ENCODE measurements around the gene BTBD19.
A peak's percentile ranks its signal among the peaks of the same experiment; 100 is the strongest.
"Not testable (repeated sequence)": the region's sequence is repeated elsewhere in the genome, so short reads cannot be mapped to it uniquely, and the experiment has no call there.

Gene BTBD19

DNA sequence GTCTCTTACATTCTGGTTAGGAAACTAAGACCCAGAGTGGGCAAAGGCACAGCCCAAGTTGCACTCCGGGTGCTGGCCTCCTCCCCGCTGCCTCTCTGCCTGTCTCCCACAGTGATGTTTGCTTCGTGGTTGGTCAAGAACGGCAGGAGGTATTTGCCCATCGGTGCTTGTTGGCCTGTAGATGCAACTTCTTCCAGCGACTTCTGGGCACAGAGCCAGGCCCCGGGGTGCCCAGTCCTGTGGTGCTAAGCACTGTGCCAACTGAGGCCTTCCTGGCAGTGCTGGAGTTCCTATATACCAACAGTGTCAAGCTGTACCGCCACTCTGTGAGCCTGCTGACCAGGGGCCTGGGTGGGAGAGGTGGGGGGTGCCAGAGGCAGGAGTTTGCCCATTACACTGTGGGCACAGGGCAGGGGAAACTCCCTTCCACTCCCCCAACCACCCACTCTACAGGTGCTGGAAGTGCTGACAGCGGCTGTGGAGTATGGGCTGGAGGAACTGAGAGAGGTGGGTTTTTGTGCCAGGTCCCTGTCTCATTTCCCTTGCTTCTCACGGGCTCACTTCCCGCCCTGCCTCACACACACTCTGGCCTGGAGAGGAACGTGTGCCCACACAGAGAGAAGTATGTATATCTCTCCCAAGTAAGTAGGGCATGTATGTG, 1.9 kb downstream of the BTBD19 start:
- peaks cover under 1% of the 10 kb centered on the region for H3K36me3 Mint-ChIP-seq
- peaks cover 54% of the 10 kb centered on the region for H3K4me1 Mint-ChIP-seq
- no peaks in the 10 kb centered on the region for H3K9me3 Mint-ChIP-seq
- H3K4me3 Mint-ChIP-seq: no peak overlapping the region
- DNase-seq (ENCODE audit: low spot score in 2 of 2) (no peak), ATAC-seq (ENCODE audit: low read depth) (peak; percentile 14)
- peak overlapping the region; percentile 97 for H3K27ac Mint-ChIP-seq
- H3K27me3 Mint-ChIP-seq: no peaks in the 10 kb centered on the region

DNA sequence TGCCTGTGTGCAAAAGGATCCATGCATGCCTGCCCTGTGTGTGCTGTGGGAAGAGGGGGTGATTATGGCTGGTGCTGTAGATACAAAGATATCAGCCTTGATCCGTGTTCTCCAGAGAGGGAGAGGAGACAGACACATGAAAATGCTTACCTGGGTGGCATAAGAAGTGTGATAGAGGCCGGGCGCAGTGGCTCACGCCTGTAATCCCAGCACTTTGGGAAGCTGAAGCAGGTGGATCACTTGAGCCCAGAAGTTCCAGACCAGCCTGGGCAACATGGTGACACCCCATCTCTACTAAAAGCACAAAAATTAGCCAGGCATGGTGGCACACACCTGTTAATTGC, 2.4 kb downstream of the BTBD19 start:
- Mint-ChIP-seq H3K27ac (peak overlapping the region; percentile 97), H3K4me1 (peaks cover 55% of the 10 kb centered on the region)
- H3K36me3 Mint-ChIP-seq; H3K9me3 Mint-ChIP-seq; DNase-seq (ENCODE audit: low spot score in 2 of 2); H3K27me3 Mint-ChIP-seq; H3K4me3 Mint-ChIP-seq; ATAC-seq (ENCODE audit: low read depth): not testable (repeated sequence)

DNA sequence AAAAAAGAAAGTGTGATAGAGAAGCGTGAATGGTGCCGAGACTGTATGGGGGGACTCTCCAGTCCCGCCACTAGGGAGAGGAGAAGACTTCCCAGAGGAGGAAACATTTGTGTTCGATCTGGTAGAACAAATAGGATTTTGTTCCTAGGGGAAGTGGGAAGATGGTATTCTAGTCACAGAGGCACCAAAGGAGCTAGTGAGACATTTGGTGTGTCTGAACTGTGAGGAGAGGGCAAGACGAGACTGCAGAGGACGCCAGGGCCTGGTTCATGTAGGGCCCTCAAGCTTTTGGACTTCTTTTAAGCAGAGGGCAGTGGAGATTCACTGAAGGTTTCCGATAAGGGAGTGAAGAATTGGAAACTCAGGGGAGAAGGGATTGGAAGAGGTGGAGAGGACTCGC, 2.9 kb downstream of the BTBD19 start:
- H3K9me3 Mint-ChIP-seq: no peaks in the 10 kb centered on the region
- no peaks in the 10 kb centered on the region for H3K36me3 Mint-ChIP-seq
- DNase-seq (ENCODE audit: low spot score in 2 of 2) (no peak), ATAC-seq (ENCODE audit: low read depth) (no peak)
- peaks cover 55% of the 10 kb centered on the region for H3K4me1 Mint-ChIP-seq
- no peaks in the 10 kb centered on the region for H3K27me3 Mint-ChIP-seq
- peak overlapping the region; percentile 16 for H3K4me3 Mint-ChIP-seq
- H3K27ac Mint-ChIP-seq: no peak overlapping the region

DNA sequence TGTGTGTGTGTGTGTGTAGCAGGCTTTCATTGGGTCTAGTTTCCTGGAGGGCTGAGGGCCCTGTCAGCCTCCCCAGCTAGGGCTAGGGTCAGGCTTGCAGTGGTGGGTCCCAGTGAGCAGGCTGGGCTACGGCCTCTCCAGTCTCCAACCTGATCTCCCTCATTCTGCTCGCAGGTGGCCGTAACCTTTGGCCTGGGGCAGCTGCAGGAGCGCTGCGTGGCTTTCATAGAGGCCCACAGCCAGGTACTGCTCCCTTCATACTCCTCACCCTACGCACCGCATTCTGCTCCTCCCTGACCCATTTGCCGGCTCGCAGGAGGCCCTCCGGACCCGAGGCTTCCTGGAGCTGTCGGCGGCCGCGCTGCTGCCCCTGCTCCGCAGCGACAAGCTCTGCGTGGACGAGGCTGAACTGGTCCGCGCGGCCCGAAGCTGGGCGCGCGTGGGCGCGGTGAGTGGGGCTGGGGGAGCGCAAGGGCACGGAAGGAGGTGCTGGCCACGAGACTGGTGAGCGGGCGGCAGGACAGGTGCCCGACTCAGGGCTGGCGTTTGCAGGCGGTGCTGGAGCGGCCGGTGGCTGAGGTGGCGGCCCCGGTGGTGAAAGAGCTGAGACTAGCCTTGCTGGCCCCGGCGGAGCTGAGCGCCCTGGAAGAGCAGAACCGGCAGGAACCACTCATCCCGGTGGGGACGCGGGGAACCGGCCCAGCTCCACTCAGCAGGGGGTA, 4.7 kb downstream of the BTBD19 start:
- H3K9me3 Mint-ChIP-seq: no peaks in the 10 kb centered on the region
- H3K4me1 Mint-ChIP-seq: peaks cover 43% of the 10 kb centered on the region
- H3K36me3 Mint-ChIP-seq: no peaks in the 10 kb centered on the region
- no peak overlapping the region for H3K27ac Mint-ChIP-seq
- DNase-seq (ENCODE audit: low spot score in 2 of 2): no peak
- ATAC-seq (ENCODE audit: low read depth): no peak
- H3K27me3 Mint-ChIP-seq: no peaks in the 10 kb centered on the region
- H3K4me3 Mint-ChIP-seq: peak overlapping the region; percentile 89

DNA sequence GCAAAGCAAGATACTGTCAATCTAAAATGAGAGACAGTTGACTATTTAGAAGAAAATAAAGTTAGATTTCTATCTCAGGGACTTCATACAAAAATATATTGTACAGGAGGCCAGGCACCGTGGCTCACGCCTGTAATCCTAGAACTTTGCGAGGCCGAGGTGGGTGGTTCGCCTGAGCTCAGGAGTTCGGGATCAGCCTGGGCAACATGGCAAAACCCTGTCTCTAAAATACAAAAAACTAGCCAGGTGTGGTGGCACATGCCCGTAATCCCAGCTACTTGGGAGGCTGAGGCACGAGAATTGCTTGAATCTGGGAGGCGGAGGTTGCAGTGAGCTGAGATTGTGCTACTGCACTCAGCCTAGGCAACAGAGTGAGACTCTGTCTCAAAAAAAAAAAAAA, 7.6 kb downstream of the BTBD19 start:
- Mint-ChIP-seq H3K4me1 (peaks cover 32% of the 10 kb centered on the region), H3K4me3 (peak overlapping the region; percentile 37)
- not testable (repeated sequence) for ATAC-seq (ENCODE audit: low read depth); H3K27me3 Mint-ChIP-seq; H3K36me3 Mint-ChIP-seq; H3K9me3 Mint-ChIP-seq; H3K27ac Mint-ChIP-seq; DNase-seq (ENCODE audit: low spot score in 2 of 2)

DNA sequence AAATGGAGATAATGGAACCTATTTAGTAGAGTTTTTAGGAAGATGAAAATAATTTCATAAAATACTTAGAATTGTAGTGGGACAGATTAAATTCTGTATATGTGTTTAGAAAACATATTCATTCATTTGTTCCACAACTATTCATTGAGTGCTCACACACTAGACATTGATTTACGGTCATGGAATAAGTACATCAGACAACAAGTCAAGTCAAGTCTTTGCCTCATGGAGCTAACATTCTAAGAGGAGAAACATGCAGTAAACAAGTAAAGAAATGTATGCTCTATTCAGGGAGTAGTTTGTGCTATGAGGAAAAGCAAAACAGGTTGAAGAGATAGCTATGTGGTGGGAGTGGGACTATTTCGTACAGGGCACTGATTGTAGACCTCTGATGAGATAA, 9.0 kb downstream of the BTBD19 start:
- H3K4me3 Mint-ChIP-seq: peak overlapping the region; percentile 43
- no peaks in the 10 kb centered on the region for H3K27me3 Mint-ChIP-seq
- no peaks in the 10 kb centered on the region for H3K36me3 Mint-ChIP-seq
- no peak overlapping the region for H3K27ac Mint-ChIP-seq
- H3K9me3 Mint-ChIP-seq: no peaks in the 10 kb centered on the region
- peaks cover 23% of the 10 kb centered on the region for H3K4me1 Mint-ChIP-seq
- no peak for ATAC-seq (ENCODE audit: low read depth)
- no peak for DNase-seq (ENCODE audit: low spot score in 2 of 2)

DNA sequence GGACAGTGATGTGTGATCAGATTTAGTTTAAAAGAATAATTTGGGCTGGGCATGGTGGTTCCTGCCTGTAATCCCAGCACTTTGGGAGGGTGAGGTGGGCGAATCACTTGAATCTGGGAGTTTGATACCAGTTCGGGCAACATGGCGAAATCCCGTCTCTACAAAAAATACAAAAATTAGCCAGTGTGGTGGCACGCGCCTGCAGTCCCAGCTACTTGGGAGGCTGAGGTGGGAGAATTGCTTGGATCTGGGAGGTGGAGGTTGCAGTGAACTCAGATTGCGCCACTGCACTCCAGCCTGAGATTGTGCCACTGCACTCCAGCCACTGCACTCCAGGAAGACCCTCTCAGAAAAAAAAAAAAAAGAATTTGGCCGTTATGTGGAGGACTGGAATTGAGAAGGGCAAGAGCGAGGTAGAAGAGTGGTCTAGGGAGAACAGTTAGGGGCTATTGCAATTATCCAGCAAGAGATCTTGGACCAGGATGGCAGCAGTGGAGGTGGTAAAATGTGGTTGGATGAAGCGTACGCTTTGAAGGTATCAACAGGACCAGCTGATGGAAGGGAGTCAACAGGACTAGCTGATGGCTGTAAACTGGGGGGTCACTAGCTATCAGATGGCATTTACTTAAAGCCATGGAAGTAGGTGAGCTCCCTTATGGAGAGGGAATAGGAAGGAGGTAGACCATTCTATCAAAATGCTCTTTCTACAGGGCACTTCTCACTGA, 9.6 kb downstream of the BTBD19 start:
- Mint-ChIP-seq H3K27ac (peak overlapping the region; percentile 55), H3K9me3 (no peaks in the 10 kb centered on the region), H3K4me1 (peaks cover 23% of the 10 kb centered on the region), H3K36me3 (no peaks in the 10 kb centered on the region), H3K4me3 (peak overlapping the region; percentile 74), H3K27me3 (no peaks in the 10 kb centered on the region)
- DNase-seq (ENCODE audit: low spot score in 2 of 2): no peak
- ATAC-seq (ENCODE audit: low read depth): no peak

DNA sequence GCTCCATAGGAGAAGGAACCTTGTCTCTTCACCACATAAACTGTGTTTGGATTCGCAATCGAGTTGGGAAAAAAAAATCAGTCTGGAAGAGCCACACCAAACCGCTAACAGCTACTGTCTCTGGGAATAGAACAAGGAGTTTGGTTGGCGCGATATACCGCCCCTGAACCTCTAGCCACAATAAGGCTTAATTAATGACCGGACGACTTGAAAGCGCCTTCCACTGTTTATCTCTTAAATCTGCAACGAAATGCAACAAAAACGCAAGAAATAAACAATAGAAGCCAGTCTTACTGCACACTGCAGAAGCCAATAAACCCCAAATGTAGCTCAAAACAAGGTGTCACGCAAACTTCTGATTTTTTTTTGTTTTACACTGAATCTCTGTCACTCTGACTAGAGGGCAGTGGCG, 10.9 kb downstream of the BTBD19 start:
- Mint-ChIP-seq H3K4me3 (peak overlapping the region; percentile 88), H3K27ac (peak overlapping the region; percentile 100), H3K4me1 (peaks cover 20% of the 10 kb centered on the region), H3K9me3 (no peaks in the 10 kb centered on the region), H3K36me3 (no peaks in the 10 kb centered on the region), H3K27me3 (no peaks in the 10 kb centered on the region)
- ATAC-seq (ENCODE audit: low read depth) (no peak), DNase-seq (ENCODE audit: low spot score in 2 of 2) (no peak)

DNA sequence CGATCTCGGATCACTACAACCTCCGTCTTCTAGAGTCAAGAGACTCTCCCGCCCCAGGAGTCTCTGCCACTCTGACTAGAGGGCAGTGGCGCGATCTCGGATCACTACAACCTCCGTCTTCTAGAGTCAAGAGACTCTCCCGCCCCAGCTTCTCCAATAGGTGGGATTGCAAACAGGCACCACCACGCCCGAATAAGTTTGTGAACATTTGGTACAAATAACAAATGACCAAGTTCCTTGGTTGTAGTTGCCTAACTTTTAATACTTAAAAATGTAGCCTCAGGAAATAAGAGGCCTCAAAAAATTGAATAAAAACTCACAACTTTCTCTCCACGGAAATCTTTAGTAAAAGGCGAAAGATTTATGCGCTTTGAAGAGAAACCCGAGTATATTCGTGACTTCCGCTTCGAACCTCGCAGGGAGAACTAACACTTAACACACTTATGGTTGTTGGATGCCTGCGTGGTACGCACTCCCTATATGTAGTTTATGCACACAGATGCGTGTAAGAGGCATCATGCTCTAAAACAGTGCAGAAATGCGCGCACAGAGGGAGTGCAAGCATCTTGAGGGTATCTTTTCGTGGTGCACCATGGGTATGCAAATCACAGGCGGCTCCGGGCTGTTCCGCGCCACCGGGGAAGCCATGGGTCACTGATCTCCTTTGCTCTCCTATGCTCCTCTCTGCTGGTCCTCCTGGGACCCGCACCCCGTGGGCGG, 11.4 kb downstream of the BTBD19 start:
- peaks cover 19% of the 10 kb centered on the region for H3K4me1 Mint-ChIP-seq
- H3K9me3 Mint-ChIP-seq: no peaks in the 10 kb centered on the region
- DNase-seq (ENCODE audit: low spot score in 2 of 2) (peak; percentile 85 to 91), ATAC-seq (ENCODE audit: low read depth) (peak; percentile 82)
- peak overlapping the region; percentile 88 for H3K4me3 Mint-ChIP-seq
- H3K27ac Mint-ChIP-seq: peak overlapping the region; percentile 100
- no peaks in the 10 kb centered on the region for H3K27me3 Mint-ChIP-seq
- no peaks in the 10 kb centered on the region for H3K36me3 Mint-ChIP-seq

DNA sequence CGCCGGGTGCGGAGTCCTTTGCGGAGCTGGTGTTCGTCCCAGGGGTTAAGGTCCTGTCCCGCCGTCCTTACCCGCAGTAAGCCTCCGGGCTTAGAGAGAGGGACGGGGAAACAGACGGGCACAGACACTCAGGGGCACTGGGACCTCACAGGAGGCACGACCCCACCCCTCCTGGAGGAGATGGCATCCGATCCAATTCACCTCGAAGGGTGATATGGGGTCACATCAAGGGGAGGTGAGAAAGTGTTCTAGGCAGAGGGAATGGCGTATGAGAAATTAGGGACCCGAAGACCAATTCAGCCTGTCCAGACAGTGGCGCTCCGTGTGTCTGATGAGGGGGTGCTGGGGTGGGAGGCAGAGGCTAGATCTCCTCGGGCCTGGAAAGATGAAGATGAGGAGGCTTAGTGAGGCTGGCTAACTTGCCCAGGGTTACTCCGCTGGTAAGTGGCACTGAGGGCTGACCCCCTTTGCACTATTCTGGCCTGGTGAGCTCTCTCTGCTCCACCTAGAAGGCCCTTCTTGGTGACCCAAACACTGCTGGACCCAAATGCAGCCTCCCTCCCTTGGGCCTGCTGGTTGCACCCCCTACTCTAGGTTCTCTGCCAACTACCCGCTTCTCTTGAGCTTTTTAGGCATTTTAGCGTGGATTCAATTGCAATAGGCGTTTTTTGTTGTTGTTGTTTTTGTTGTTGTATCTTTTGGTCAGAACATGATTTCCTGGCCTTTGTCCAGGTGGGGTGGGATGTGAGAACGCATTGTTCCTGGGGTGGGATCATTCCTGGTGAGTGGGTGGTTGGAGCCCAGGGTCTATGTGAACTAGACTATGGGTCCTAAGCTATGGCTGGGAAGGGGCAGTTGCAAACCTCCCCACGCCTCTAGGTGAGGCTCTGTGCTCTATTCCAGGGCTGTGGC, 12.3 kb downstream of the BTBD19 start:
- Mint-ChIP-seq H3K27ac (peak overlapping the region; percentile 100), H3K9me3 (no peaks in the 10 kb centered on the region), H3K27me3 (no peaks in the 10 kb centered on the region), H3K4me1 (peaks cover 13% of the 10 kb centered on the region), H3K4me3 (peak overlapping the region; percentile 88), H3K36me3 (no peaks in the 10 kb centered on the region)
- no peak for ATAC-seq (ENCODE audit: low read depth)
- DNase-seq (ENCODE audit: low spot score in 2 of 2): no peak

DNA sequence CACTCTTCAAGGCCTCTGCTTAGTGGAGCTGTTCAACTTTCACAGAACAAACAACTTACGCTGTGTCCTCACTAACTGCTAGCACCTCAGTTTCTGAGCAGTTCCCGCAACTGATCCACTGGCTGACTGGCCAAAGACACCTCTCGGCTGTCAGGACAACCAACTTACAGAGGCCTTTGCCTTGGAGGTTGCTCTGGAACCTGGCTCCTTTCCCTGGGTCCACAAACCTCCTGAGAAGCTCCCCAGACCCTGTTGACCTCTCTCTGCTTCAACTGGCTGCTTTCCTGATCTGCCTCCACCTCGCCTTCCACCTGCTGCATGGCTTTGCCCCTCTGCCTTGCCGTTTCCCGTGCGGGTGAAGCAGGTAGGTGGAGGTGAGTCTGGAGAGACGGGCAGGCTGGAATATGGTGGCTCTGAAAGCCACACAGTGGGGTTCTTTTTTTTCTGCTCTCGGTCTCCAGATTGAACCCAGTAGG, 13.0 kb downstream of the BTBD19 start:
- peak overlapping the region; percentile 100 for H3K27ac Mint-ChIP-seq

DNA sequence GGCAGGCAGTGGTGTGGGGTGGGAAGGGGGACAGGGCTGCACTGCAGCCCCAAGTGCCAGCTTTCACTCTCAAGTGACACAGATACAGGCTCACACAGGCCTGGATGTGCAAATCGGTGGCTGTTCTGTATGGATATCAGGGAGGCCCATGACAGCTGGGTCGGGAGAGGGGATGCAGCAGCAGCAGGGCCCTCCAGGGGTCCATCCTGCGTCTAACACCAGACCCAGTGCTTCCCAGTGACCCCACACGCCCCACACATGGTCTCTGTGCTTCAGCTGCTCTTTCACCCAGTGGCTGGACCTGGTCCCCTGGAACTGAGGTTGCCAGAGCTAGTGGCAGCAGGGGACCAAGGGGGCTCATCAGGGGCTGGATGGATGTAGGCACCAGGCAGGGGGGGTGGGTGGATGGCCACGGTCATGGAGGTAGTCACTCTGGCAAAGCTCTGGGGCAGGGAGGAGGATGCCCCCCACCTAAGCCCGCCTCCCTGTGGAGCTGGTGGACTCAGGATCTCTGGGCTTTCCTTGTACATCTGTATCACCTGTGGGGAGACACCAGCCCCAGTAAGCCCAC, 13.9 kb downstream of the BTBD19 start:
- H3K27me3 Mint-ChIP-seq: no peaks in the 10 kb centered on the region
- H3K4me3 Mint-ChIP-seq: no peak overlapping the region
- no peaks in the 10 kb centered on the region for H3K9me3 Mint-ChIP-seq
- DNase-seq (ENCODE audit: low spot score in 2 of 2): no peak
- no peaks in the 10 kb centered on the region for H3K36me3 Mint-ChIP-seq
- no peak overlapping the region for H3K27ac Mint-ChIP-seq
- peaks cover 13% of the 10 kb centered on the region for H3K4me1 Mint-ChIP-seq
- no peak for ATAC-seq (ENCODE audit: low read depth)

More for the DNA sequence above, 13.0 kb downstream of the BTBD19 start:
- no peak for ATAC-seq (ENCODE audit: low read depth)
- Mint-ChIP-seq H3K4me3 (peak overlapping the region; percentile 8), H3K4me1 (peaks cover 13% of the 10 kb centered on the region), H3K27me3 (no peaks in the 10 kb centered on the region), H3K9me3 (no peaks in the 10 kb centered on the region), H3K36me3 (no peaks in the 10 kb centered on the region)
- DNase-seq (ENCODE audit: low spot score in 2 of 2): no peak

DNA sequence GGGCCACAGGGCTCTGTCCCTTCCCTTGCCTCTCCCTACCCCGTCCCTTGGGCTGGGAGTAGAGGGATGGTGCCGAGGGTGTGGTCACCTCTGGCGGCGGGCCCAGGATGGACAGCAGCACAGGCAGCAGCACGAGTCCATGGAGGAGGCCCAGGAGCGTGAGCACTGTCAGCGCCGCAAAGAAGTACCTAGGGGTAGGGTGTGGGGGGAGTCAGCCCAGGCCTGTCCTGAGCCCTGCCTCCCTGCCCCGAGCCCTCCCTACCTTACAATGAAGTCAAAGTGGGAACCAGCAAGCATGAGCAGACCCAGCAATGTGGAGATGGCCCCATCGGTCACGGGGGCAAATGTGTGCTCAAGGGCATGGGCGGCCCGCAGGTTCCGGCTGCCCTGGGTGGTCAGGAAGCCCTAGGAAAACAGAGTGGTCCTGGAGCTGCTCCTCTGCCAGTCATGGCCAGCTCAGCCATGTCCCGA, 14.7 kb downstream of the BTBD19 start:
- no peaks in the 10 kb centered on the region for H3K27me3 Mint-ChIP-seq
- no peaks in the 10 kb centered on the region for H3K9me3 Mint-ChIP-seq
- ATAC-seq (ENCODE audit: low read depth): no peak
- H3K27ac Mint-ChIP-seq: no peak overlapping the region
- DNase-seq (ENCODE audit: low spot score in 2 of 2): no peak
- H3K36me3 Mint-ChIP-seq: no peaks in the 10 kb centered on the region
- H3K4me1 Mint-ChIP-seq: peaks cover 12% of the 10 kb centered on the region
- H3K4me3 Mint-ChIP-seq: no peak overlapping the region
